Right renal pelvis (tissue), 4 donors: Measurements from ENCODE around the gene PTMS. TPM values are rescaled to one million over a fixed set of nuclear protein-coding genes. Genes with fewer than 3 reads are reported as not detected.
A peak's percentile ranks its signal among the peaks of the same experiment; 100 is the strongest.

Experiments
- DNase-seq, 4 donors: peaks; one replicate each; pipeline ENCODE4 v3.0.0-alpha.2; 2013; ENCODE audit warnings: low read depth in 4 of 4, low spot score in 3 of 4, missing footprints in 1 of 4
- polyA plus RNA-seq, 4 donors: library from polyadenylated mRNA; unstranded; fragments of 120-200 nt; gene quantifications; one replicate each; pipeline ENCODE4 v1.2.1, GENCODE V29; 2013; ENCODE audit not compliant: insufficient read length in 4 of 4

The PTMS gene
- polyA plus RNA-seq, 4 donors, result 540 to 611 (median 577) TPM

DNA sequence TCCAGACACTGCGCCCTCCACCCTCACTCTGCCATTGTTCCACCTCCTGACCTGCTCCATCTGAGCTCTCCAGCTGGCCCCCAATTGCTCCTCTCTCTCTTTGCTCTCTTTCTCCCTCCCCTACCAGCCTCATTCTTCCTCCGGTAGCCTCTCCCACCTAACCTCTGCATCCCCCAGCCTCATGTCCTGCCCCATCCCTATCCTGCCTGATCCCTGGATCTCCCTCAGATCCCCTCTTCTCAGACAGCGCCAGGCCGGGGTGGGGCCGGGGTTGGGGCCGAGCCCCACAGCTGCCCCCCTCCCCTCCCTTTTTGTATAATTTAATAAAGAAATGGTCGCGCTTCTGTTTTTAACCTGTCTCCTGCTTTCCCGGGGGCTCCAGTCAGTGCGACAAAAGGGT lies 4.4 kb downstream of the PTMS start:
- no peak for DNase-seq

- no peak for DNase-seq
Measured at GRCh38 chr12:6771091-6771495, 4.9 kb downstream of the PTMS start.

DNA sequence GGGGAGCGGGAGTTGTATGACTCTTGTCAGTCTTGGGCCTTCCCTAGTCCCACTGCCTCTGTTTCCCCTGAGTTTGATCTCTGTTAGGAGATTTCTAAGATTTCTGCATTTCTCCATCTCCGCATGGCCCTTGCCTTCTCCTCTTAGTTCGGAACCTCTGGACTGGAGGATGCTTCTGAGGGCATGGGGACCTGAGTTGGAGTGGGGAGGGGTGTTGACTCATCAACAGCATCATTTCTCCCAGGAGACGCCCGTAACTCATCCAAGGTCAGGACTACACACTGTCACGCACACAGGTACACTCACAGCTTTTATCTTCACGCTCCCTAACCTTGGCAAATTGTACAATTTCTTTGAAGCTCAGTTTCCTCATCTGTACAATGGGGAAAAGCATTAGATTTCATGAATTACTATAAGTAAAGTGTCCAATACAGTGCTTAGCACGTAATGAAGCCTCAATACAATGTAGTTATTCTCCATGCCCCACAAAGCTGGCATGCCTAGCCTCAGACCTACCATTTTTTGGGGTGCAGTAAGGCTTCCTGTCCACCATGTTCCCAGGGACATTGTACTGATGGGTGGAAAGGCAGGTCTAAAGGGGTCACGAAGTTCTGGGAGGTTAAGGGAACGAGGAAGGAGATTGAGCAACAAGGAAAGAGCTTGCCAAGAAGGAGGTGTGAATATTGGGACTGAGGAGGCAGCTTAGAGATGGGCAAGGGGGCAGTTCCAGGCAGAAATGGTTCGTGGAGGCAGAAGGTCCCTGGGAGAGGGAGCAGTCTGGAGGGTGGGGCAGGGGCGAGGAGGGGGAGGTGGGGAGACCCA lies 5.6 kb downstream of the PTMS start:
- no peak for DNase-seq

- no peak for DNase-seq
Measured at GRCh38 chr12:6772331-6772695, 6.2 kb downstream of the PTMS start, which contains the start of gene LAG3. Gene LAG3, plus strand, starts transcription at chr12:6772520. Its CDS starts 333 bp downstream, at chr12:6772853.

- no peak for DNase-seq
Measured at GRCh38 chr12:6772726-6773589, 6.8 kb downstream of the PTMS start.

GRCh38 chr12:6773590-6774351 lies 7.6 kb downstream of the PTMS start:
- no peak for DNase-seq

- DNase-seq, result no peak
Measured at GRCh38 chr12:6774499-6775062, 8.4 kb downstream of the PTMS start.

DNA sequence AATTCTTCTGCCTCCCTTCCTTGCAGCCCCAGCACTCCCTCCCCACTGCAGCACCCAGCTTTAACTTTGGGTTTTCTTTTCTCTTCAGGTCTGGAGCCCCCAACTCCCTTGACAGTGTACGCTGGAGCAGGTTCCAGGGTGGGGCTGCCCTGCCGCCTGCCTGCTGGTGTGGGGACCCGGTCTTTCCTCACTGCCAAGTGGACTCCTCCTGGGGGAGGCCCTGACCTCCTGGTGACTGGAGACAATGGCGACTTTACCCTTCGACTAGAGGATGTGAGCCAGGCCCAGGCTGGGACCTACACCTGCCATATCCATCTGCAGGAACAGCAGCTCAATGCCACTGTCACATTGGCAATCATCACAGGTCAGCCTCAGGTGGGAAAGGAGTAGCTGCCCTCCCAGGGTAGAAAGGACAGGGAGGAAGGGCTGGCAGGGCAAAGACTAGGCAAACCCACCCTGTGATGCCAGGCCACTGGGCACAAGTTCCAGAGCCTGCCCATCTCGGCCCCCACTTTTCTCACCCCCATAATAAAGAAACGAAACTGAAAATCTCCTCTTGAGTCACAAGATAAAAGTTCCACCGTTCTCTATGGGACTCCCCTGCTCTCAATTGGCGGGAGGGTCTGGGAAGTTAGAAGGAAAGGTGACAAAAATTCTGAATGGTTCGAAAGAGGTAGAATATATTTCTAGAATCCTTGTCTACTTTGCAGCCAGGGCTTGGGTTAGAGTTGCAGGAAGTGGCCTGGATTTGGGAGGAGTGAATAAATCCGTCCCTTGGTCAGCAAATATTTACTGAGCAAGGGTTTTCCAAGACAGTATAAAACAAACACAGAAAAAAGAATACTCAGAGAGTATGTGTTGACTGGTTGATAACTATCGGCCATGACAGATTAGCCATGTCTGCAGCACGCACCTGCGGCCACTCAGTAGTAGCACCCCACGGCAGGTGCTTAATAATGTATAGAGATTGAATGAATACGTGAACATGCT lies 9.3 kb downstream of the PTMS start:
- DNase-seq, result no peak

GRCh38 chr12:6777386-6777785 lies 11.2 kb downstream of the PTMS start:
- no peak for DNase-seq

- DNase-seq, result no peak
Measured at GRCh38 chr12:6778217-6778573, 12.0 kb downstream of the PTMS start.

GRCh38 chr12:6778574-6779550 lies 12.7 kb downstream of the PTMS start:
- DNase-seq, result peak; percentile 92 to 93 (median 92)

DNA sequence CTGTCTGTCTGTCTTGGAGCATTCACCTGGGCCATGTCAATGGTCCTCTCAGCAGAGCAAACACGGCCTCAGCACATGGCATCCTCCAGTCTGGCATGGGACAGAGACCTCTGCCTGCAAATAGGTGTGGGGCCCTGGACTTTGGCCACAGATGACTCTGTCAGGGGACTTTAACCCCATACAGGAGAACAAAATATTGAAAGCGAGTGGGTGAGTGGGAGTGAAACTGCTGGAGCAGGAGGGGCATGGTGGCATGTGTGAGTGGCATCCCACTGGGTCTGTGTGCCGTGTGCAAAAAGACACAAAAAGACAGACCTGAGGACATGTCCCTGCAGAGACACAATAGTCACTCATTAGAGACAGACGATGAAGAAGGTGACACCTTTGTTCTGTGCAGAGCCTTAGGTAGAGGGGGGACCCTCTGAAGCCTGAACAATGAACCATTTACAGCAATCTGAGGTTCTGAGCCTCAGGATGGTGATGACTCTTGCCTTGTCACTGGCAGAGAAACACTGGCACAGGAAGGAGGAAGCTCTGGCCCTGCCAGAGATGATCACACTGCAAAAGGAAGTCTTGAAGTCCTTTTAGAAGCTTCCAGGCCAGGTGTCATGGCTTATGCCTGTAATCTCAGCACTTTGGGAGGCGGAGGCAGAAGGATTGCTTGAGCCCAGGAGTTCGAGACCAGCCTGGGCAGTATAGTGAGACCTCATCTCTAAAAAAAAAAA lies 13.7 kb downstream of the PTMS start:
- no peak for DNase-seq

DNA sequence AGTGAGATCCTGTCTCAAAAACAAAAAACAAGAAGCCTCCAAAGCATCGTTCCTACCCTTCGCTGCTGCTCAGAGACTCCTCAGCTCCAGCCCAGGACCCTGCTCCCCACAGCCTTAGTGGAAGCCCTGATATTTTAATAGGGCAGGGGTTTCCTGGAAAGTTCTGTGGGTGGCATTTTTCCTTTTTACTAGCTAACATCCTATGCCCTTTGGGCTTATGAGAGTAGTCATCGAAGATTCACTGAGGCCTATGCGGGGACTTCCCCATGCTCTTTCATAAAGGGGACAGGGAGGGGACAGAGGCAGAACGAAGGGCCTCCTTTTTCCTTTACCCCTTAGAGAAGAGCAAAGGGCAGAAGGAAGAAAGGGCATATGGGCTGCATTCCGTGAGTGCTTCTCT lies 14.4 kb downstream of the PTMS start:
- DNase-seq, result no peak

GRCh38 chr12:6782119-6782518 lies 16.0 kb downstream of the PTMS start:
- no peak for DNase-seq

DNA sequence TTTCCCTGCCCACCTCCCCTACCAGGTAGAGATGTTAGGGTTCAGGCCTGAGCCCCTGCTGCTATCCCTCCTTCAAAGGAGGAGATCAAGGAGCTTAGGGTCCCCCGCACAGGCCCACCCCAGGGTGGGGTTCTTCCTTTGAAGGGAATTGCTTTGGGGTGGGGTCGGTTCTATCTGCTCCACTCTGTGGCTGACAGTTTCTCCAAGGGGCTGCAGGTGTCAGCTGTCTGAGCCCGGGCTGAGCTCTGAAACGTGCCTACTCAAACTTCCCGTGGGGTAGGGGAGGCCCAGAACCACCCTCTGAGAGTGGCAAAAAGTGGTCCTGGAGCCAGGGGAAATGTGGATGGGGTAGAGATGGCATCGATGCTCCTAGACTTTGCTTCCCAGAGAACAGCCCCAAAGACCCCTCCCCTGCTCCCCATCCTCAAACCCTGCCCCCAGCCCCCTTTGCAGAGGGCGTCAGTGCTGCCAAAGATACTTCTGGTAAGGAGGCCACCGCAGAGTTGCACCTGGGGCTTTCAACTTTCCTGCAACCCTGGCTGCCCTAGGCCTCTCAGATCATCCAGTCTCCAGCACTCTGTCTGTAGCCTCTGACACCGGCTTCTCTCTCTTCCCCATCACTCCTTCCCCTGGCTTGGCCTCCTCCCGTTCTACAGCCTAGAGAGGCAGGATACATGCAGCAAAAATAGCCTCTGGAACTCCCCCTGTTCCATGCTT lies 16.8 kb downstream of the PTMS start:
- no peak for DNase-seq

DNA sequence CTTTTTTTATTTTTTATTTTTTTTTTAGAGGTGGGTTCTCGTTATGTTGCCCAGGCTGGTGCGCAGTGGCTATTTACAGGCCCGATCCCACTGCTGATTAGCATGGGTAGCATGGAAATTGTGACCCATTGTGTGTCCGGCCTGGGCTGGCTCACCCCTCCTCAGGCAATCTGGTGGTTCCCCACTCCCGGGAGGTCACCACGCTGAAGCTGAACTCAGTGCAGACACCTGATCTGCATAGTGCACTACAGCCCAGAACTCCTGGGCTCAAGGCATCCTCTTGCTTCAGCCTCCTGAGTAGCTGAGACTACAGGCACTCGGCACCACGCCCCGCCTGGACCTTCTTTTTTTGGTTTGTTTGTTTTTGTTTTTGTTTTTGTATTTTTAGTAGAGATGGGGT lies 17.7 kb downstream of the PTMS start:
- no peak for DNase-seq

DNA sequence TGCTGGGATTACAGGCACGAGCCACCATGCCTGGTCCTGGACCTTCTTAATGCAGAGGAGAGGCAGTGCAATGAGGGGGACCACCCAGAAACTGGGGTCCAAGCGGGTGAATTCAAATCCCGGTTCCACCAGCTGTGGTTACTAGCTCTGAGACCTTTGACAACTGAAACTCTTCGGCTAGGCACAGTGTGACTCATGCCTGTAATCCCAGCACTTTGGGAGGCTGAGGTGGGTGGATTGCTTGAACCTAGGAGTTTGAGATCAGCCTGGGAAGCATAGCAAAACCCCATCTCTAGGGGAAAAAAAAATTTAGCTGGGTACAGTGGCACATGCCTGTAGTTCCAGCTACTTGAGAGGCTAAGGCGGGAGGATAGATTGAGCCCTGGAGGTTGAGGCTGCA lies 18.1 kb downstream of the PTMS start:
- no peak for DNase-seq
